ENCODE data around the gene MID1. TPM values are rescaled to one million over a fixed set of nuclear protein-coding genes. Genes with fewer than 3 reads are reported as not detected.
A peak's percentile ranks its signal among the peaks of the same experiment; 100 is the strongest.

Gene MID1
- total and polyA plus RNA-seq, 2 donors from 2014 or later: 5.3 to 54.1 TPM

- intact Hi-C loops (cut with DNase I): no loop called here
- Histone ChIP-seq H3K36me3 (ENCODE audit: control insufficient read depth in 2 of 3, insufficient read depth in 3 of 3, low read length in 3 of 3) (no peaks in the 10 kb centered on the region), H3K9me3 (ENCODE audit: control insufficient read depth in 2 of 3, insufficient read depth in 1 of 3, low read length in 3 of 3) (no peaks in the 10 kb centered on the region), H3K27me3 (ENCODE audit: control insufficient read depth, insufficient read depth, low read length) (no peaks in the 10 kb centered on the region), H3K27ac (ENCODE audit: low read depth in 2 of 2, low read length in 2 of 2) (no peak overlapping the region), H3K9ac (ENCODE audit: low read length in 3 of 3) (no peak overlapping the region), H3K4me3 (ENCODE audit: low read length in 3 of 3) (no peak overlapping the region), H3K4me1 (ENCODE audit: control insufficient read depth in 2 of 3, insufficient read depth in 2 of 3, low read depth in 1 of 3, low read length in 3 of 3) (no peaks in the 10 kb centered on the region)
- DNase-seq (no peak), FAIRE-seq (no peak)
- no peak for TF ChIP-seq CTCF (IDR thresholded peaks at IDR 0.05; ENCODE audit: borderline replicate concordance, extremely low read depth, insufficient read depth)
Measured at GRCh38 chrX:10404436-10404835, 215.9 kb downstream of the MID1 start.

GRCh38 chrX:10401239-10401638 is 219.1 kb downstream of the MID1 start:
- H3K36me3 ChIP-seq (ENCODE audit: control insufficient read depth in 2 of 3, insufficient read depth in 3 of 3, low read length in 3 of 3): no peaks in the 10 kb centered on the region
- H3K9ac ChIP-seq (ENCODE audit: low read length in 3 of 3): no peak overlapping the region
- FAIRE-seq (no peak), DNase-seq (no peak)
- TF ChIP-seq CTCF (IDR thresholded peaks at IDR 0.05; ENCODE audit: borderline replicate concordance, extremely low read depth, insufficient read depth): no peak
- no peaks in the 10 kb centered on the region for H3K27me3 ChIP-seq (ENCODE audit: control insufficient read depth, insufficient read depth, low read length)
- no peaks in the 10 kb centered on the region for H3K9me3 ChIP-seq (ENCODE audit: control insufficient read depth in 2 of 3, insufficient read depth in 1 of 3, low read length in 3 of 3)
- intact Hi-C loops (cut with DNase I): no loop called here
- no peak overlapping the region for H3K4me3 ChIP-seq (ENCODE audit: low read length in 3 of 3)
- H3K27ac ChIP-seq (ENCODE audit: low read depth in 2 of 2, low read length in 2 of 2): no peak overlapping the region
- H3K4me1 ChIP-seq (ENCODE audit: control insufficient read depth in 2 of 3, insufficient read depth in 2 of 3, low read depth in 1 of 3, low read length in 3 of 3): no peaks in the 10 kb centered on the region

- Histone ChIP-seq H3K9ac (ENCODE audit: low read length in 3 of 3) (no peak overlapping the region), H3K9me3 (ENCODE audit: control insufficient read depth in 2 of 3, insufficient read depth in 1 of 3, low read length in 3 of 3) (no peaks in the 10 kb centered on the region), H3K27me3 (ENCODE audit: control insufficient read depth, insufficient read depth, low read length) (no peaks in the 10 kb centered on the region), H3K4me3 (ENCODE audit: low read length in 3 of 3) (no peak overlapping the region), H3K4me1 (ENCODE audit: control insufficient read depth in 2 of 3, insufficient read depth in 2 of 3, low read depth in 1 of 3, low read length in 3 of 3) (no peaks in the 10 kb centered on the region), H3K36me3 (ENCODE audit: control insufficient read depth in 2 of 3, insufficient read depth in 3 of 3, low read length in 3 of 3) (no peaks in the 10 kb centered on the region), H3K27ac (ENCODE audit: low read depth in 2 of 2, low read length in 2 of 2) (no peak overlapping the region)
- TF ChIP-seq CTCF (IDR thresholded peaks at IDR 0.05; ENCODE audit: borderline replicate concordance, extremely low read depth, insufficient read depth): no peak
- FAIRE-seq: no peak
- intact Hi-C loops (cut with DNase I): no loop called here
- peak in 1 of 5 donors; percentile 16 for DNase-seq
Measured at GRCh38 chrX:10399043-10399741, 221.2 kb downstream of the MID1 start.

- Histone ChIP-seq H3K9ac (ENCODE audit: low read length in 3 of 3) (no peak overlapping the region), H3K4me1 (ENCODE audit: control insufficient read depth in 2 of 3, insufficient read depth in 2 of 3, low read depth in 1 of 3, low read length in 3 of 3) (no peaks in the 10 kb centered on the region), H3K4me3 (ENCODE audit: low read length in 3 of 3) (no peak overlapping the region), H3K9me3 (ENCODE audit: control insufficient read depth in 2 of 3, insufficient read depth in 1 of 3, low read length in 3 of 3) (no peaks in the 10 kb centered on the region), H3K36me3 (ENCODE audit: control insufficient read depth in 2 of 3, insufficient read depth in 3 of 3, low read length in 3 of 3) (no peaks in the 10 kb centered on the region), H3K27me3 (ENCODE audit: control insufficient read depth, insufficient read depth, low read length) (no peaks in the 10 kb centered on the region), H3K27ac (ENCODE audit: low read depth in 2 of 2, low read length in 2 of 2) (no peak overlapping the region)
- DNase-seq (no peak), FAIRE-seq (no peak)
- no peak for TF ChIP-seq CTCF (IDR thresholded peaks at IDR 0.05; ENCODE audit: borderline replicate concordance, extremely low read depth, insufficient read depth)
- intact Hi-C loops (cut with DNase I): no loop called here
Measured at GRCh38 chrX:10398215-10398614, 222.2 kb downstream of the MID1 start.
